Keratinocyte (primary cell): ENCODE data around the gene TMEM270.

Experiments used
- CTCF ChIP-seq, 3 experiments: IDR thresholded peaks in 1 of 3; conservative IDR thresholded peaks in 1 of 3; optimal IDR thresholded peaks in 1 of 3; 2 replicates in 2 of 3; 3 replicates in 1 of 3; pipeline versions ENCODE3 to v1.5.1; 2011; ENCODE audit warnings: low read length in 3 of 3, mild to moderate bottlenecking in 3 of 3, moderate library complexity in 2 of 3, control low read depth in 1 of 3, inconsistent platforms in 1 of 3; ENCODE audit not compliant: insufficient read depth in 2 of 3; ENCODE audit errors: extremely low read depth in 1 of 3
- EZH2 ChIP-seq: IDR thresholded peaks from one replicate; pipeline ENCODE4 v1.6.1; 2012; ENCODE audit warnings: inconsistent platforms, mild to moderate bottlenecking, low read length, moderate library complexity

GRCh38 chr7:73840715-73841379, 20.1 kb upstream of the TMEM270 start:
- TF ChIP-seq CTCF (optimal IDR thresholded peaks at IDR 0.05 in 1 of 3, IDR thresholded peaks at IDR 0.05 in 1 of 3, conservative IDR thresholded peaks at IDR 0.05 in 1 of 3; ENCODE audit: extremely low read depth in 1 of 3, insufficient read depth in 2 of 3, low read length in 3 of 3) (no peak), EZH2 (no peak)
